AG10803 (cell line): ENCODE data around the gene IGF1R.

ENCODE experiments used
- DNase-seq: peaks from one replicate; pipeline ENCODE4 v3.0.0; 2010; ENCODE audit warnings: low read depth
- H3K4me3 ChIP-seq: 2 replicates; pipeline ENCODE4 v1.5.1; 2011; ENCODE audit warnings: mild to moderate bottlenecking, low read length, control low read depth
- CTCF ChIP-seq: conservative IDR thresholded peaks from 2 replicates; pipeline ENCODE4 v1.5.1; 2011; ENCODE audit warnings: mild to moderate bottlenecking, low read length, control low read depth, inconsistent platforms

The IGF1R gene

GRCh38 chr15:98698792-98699191 lies 50.5 kb downstream of the IGF1R start:
- no peak for TF ChIP-seq CTCF
- DNase-seq: no peak

GRCh38 chr15:98699591-98700424 lies 51.5 kb downstream of the IGF1R start:
- no peak overlapping the region for H3K4me3 ChIP-seq
- TF ChIP-seq CTCF: no peak
- DNase-seq: no peak

More at GRCh38 chr15:98698792-98699191, 50.5 kb downstream of the IGF1R start:
- H3K4me3 ChIP-seq: no peak overlapping the region

GRCh38 chr15:98700519-98700918 lies 52.2 kb downstream of the IGF1R start:
- H3K4me3 ChIP-seq: no peak overlapping the region
- no peak for TF ChIP-seq CTCF
- no peak for DNase-seq

GRCh38 chr15:98703126-98703685 lies 54.9 kb downstream of the IGF1R start:
- TF ChIP-seq CTCF: no peak
- DNase-seq: peak; percentile 29
- H3K4me3 ChIP-seq: no peak overlapping the region

GRCh38 chr15:98705070-98705469 lies 56.7 kb downstream of the IGF1R start:
- no peak for DNase-seq
- H3K4me3 ChIP-seq: no peak overlapping the region
- no peak for TF ChIP-seq CTCF

GRCh38 chr15:98706387-98706786 lies 58.0 kb downstream of the IGF1R start:
- TF ChIP-seq CTCF: no peak
- no peak overlapping the region for H3K4me3 ChIP-seq
- DNase-seq: no peak

- TF ChIP-seq CTCF: no peak
- no peak overlapping the region for H3K4me3 ChIP-seq
- no peak for DNase-seq
These were observed 58.6 kb downstream of the IGF1R start for GRCh38 chr15:98706986-98707385.
